Measurements from ENCODE around the gene DRAP1. TPM values are rescaled to one million over a fixed set of nuclear protein-coding genes. Genes with fewer than 3 reads are reported as not detected.

DRAP1 gene
- total RNA-seq, 4 donors from 2014 or later, result 34.4 to 85.0 (median 54.4) TPM

DNA sequence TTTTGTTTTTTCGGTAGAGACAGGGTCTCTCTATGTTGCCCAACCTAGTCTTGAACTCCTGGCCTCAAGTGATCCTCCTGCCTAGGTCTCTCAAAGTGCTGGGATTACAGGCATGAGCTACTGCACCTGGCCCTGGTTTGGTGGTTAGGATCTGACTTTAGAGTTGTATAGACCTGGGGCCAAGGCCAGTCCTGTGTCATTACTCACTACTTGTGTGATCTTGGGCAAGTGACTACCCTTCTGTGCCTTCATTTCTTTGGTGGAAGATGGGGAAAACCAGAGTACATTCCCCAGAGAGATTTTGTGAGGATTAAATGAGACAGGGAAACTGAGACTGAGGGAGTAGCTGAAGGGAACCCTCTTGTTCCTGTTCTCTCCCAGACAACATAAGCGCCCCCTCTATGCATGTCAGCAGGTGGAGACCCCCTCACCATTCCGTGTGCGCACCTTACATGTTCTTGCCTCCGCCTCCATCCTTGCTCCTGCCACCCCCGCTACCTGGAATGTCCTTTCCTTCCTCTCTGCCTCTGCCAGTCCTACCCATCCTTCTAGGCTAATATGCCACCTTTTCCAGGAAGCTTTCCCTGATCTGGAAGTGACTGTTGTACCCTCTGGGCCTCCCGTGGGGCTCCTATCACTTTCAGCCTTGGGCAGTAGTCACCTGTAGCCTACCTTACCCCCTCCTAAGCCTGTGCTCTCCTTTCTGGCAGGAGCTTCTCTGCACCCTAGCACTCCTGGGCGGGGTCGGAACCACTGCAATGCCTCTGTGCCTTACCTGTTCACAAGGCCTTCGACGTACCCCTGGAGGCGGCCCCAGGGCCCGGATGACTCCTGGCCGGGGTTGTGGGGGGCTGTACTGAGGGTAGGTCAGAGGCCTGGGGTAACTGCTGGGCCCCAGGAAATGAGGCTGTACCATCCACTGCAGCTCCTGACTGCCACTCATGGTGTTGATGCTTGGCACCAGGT lies 22.9 kb upstream of the DRAP1 start:
- TF ChIP-seq, protein P1, sequence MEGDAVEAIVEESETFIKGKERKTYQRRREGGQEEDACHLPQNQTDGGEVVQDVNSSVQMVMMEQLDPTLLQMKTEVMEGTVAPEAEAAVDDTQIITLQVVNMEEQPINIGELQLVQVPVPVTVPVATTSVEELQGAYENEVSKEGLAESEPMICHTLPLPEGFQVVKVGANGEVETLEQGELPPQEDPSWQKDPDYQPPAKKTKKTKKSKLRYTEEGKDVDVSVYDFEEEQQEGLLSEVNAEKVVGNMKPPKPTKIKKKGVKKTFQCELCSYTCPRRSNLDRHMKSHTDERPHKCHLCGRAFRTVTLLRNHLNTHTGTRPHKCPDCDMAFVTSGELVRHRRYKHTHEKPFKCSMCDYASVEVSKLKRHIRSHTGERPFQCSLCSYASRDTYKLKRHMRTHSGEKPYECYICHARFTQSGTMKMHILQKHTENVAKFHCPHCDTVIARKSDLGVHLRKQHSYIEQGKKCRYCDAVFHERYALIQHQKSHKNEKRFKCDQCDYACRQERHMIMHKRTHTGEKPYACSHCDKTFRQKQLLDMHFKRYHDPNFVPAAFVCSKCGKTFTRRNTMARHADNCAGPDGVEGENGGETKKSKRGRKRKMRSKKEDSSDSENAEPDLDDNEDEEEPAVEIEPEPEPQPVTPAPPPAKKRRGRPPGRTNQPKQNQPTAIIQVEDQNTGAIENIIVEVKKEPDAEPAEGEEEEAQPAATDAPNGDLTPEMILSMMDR (IDR thresholded peaks at IDR 0.05; ENCODE audit: low read depth), result no peak

DNA sequence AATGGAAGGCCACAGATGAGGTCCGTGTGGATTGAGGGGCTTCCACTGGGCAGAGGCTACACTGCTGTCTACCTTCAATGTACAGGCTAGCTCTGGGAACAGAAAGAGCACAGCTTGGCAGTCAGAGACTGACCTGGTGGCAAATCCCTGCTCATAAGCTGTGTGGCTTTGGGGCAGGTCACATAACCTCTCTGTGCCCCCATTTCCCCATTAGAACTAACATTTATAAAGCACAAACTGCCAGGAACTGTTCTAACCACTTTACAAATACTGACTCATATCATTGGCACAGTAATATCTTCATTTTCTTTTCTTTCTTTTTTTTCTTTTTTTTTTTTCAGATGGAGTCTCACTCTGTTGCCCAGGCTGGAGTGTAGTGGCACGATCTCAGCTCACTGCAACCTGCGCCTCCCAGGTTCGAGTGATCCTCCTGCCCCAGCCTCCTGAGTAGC lies 22.2 kb upstream of the DRAP1 start:
- TF ChIP-seq, protein P1 (IDR thresholded peaks at IDR 0.05; ENCODE audit: low read depth), result no peak

DNA sequence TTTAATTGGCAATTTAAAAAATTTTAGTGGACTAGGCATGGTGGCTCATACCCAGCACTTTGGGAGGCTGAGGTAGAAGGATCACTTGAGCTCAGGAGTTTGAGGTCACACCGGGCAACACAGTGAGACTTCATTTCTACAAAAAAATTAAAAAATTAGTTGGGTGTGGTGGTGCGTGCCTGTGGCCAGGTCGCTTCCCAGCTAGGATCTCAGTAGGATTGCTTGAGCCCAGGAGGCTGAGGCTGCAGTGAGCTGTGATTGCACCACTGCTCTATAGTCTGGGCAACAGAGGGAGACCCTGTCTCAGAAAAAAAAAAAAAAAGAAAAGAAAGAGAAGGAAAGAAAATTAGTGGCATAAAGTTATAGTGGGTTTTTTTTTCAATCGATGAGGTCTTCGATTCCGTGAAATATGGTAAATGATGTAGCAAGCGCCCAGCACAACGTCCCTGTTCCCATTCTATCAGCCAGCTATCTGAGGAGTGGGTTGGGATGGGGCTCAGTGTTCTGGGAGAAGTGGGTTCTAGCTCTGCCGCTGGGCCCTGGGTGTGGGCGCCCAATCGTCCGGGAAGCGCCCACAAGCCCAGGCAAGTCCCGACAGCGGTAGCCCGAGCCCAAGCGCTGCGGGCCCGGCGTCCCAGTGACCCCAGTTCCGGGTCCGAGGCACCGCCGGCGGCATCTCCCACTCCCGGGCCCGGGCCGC lies 20.4 kb upstream of the DRAP1 start:
- TF ChIP-seq, protein P1 (IDR thresholded peaks at IDR 0.05; ENCODE audit: low read depth), result no peak

DNA sequence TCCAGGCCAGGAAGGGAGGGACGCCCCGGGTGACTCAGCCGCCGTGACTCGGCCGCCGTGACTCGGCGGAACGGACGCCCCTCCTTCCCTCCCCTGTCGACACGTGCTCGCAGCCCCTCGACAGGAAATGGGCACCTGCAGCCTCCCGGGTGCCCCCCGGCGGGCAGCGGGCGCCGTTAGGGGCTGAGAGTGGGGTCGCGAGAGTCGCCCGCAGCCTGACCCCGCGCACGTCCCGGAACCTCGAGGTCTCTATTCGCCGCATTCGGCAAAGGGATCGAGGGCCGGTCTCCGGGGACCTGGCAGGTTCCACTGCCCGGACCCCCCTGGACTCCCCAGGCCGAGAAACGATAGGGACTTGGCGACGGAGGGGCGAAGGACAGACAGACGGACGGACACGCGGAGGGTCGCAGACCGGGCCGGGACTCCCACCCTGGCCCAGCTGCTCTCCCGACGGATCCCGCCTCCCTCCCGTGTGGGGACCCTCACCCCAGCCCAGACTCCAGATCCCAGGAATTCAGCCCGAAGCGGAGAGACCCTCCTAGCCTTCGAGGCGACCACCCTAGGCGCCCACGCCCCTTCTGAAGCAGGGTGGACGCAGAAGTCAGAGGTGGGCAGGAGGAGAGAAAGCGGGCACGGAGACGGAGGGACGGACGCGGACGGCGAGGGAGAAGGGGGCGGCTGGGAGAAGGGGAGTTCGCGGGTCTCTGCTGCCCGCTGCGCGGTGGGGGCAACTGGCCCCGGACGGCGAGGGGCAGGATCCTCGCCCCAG lies 19.7 kb upstream of the DRAP1 start:
- TF ChIP-seq, protein P1 (IDR thresholded peaks at IDR 0.05; ENCODE audit: low read depth), result no peak

DNA sequence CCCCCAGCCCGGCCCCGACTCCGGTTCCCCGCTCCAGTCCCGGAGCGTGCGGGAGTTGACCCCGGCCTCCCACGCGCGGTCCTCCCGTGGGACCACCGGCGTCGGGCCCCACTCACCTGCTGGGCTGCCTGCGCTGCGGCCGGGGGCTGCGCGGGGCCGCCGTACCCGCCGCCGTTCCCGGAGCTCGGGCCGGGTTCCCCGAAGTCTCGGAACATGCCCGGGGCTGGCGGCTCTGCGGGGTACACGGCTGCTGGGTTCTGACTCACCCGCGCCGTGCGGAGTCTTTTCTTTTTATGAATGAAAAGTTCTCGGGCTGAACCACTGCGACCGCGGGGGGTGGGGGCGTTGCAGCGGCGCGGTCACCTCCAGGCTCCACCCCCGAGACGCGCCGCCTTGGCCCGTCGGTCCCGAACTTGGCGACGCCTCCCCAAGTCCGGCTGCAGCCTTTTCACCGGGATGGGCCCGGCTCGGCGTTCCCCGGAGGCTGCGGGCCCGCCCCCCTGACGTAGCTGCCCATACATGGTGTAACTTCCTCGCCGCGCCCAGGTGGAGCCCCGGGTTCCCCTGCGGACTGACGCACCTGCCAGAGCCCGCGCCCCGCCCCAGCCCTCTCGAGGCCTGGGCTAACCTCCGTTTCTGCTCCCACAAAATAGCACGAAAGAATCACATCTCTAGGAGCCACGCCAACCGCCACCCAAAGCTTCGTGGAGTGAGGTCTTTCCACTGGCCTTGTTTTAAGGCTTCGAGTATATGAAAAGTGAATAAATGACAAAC lies 18.9 kb upstream of the DRAP1 start, which contains the start of gene FOSL1:
TSS of gene FOSL1 (minus strand) at position 264 of the 774 bp plus-strand sequence. CDS start at position 215, 49 bp downstream.
- TF ChIP-seq, protein P1 (IDR thresholded peaks at IDR 0.05; ENCODE audit: low read depth), result no peak

DNA sequence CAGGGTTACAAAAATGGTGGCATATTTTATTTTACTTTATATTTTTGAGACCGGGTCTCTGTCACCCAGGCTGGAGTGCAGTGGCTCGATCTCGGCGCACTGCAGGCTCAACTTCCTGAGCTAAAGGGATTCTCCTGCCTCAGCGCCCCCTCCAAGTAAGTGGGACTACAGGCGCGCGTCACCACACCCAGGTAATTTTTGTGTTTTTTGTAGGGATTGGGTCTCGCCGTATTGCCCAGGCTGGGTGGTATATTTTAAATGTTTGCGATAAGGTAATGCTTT lies 18.4 kb upstream of the DRAP1 start:
- TF ChIP-seq, protein P1 (IDR thresholded peaks at IDR 0.05; ENCODE audit: low read depth), result no peak

All from subcutaneous adipose tissue (tissue), 4 donors.